Lower lobe of right lung (tissue), 2 donors: ENCODE results near the gene CADM1. TPM values are rescaled to one million over a fixed set of nuclear protein-coding genes. Genes with fewer than 3 reads are reported as not detected.

Experiments
- ATAC-seq, 2 donors: fragments of 200-7000 bp; cut with Tn5 transposase; one replicate each; pipeline ENCODE4 v1.9.1; 2020 to 2022; ENCODE audit warnings: mild to moderate bottlenecking in 2 of 2, moderate library complexity in 2 of 2
- DNase-seq: peaks from one replicate; pipeline ENCODE4 v3.0.0-alpha.2; 2020
- H3K27ac ChIP-seq: fragments of 200-600 bp; one replicate; pipeline ENCODE4 v1.8.0; 2022
- H3K27me3 ChIP-seq: fragments of 200-600 bp; one replicate; pipeline ENCODE4 v1.8.0; 2022; ENCODE audit warnings: low read depth
- H3K36me3 ChIP-seq: fragments of 200-600 bp; one replicate; pipeline ENCODE4 v1.8.0; 2022; ENCODE audit warnings: mild to moderate bottlenecking
- H3K4me1 ChIP-seq: fragments of 200-600 bp; one replicate; pipeline ENCODE4 v1.8.0; 2022
- H3K4me3 ChIP-seq: fragments of 200-600 bp; one replicate; pipeline ENCODE4 v1.8.0; 2022; ENCODE audit warnings: mild to moderate bottlenecking
- H3K9me3 ChIP-seq: fragments of 200-600 bp; one replicate; pipeline ENCODE4 v1.8.0; 2022
- CTCF ChIP-seq: fragments of 200-600 bp; IDR thresholded peaks from one replicate; pipeline ENCODE4 v1.8.0; 2022; ENCODE audit warnings: antibody characterized with exemption, mild to moderate bottlenecking
- intact Hi-C: fragments of 100-400 bp; cut with DNase I; formaldehyde crosslinking; loops from one replicate; pipeline ENCODE4 v1.11.0; 2022
- total RNA-seq: library from RNA; stranded (reverse); fragmentation: NEBNext Ultra II Directional; extraction: Animal tissue kit (Norgen Biotek cat#: 25700); gene quantifications from one replicate; pipeline ENCODE4 v1.2.1, GENCODE V29; 2021
- donor health status: DM: no; HTN: yes; CAD: no; lungs with severe emphysema.

The CADM1 gene
- total RNA-seq, 1 donor from 2014 or later: 149 TPM

GRCh38 chr11:115276191-115276590 is 228.0 kb downstream of the CADM1 start:
- Histone ChIP-seq H3K27me3 (no peaks in the 10 kb centered on the region), H3K27ac (no peak overlapping the region), H3K9me3 (no peaks in the 10 kb centered on the region), H3K36me3 (no peaks in the 10 kb centered on the region), H3K4me3 (no peak overlapping the region), H3K4me1 (no peaks in the 10 kb centered on the region)
- DNase-seq (no peak), ATAC-seq (no peak)
- TF ChIP-seq CTCF: no peak
- intact Hi-C loops: no loop called here

GRCh38 chr11:115275045-115275444 is 229.2 kb downstream of the CADM1 start:
- DNase-seq (no peak), ATAC-seq (no peak)
- Histone ChIP-seq H3K4me1 (no peaks in the 10 kb centered on the region), H3K27ac (no peak overlapping the region), H3K27me3 (no peaks in the 10 kb centered on the region), H3K4me3 (no peak overlapping the region), H3K36me3 (no peaks in the 10 kb centered on the region), H3K9me3 (no peaks in the 10 kb centered on the region)
- TF ChIP-seq CTCF: no peak
- intact Hi-C loops: no loop called here

- Histone ChIP-seq H3K4me3 (no peak overlapping the region), H3K27ac (no peak overlapping the region), H3K4me1 (no peaks in the 10 kb centered on the region), H3K27me3 (no peaks in the 10 kb centered on the region), H3K9me3 (no peaks in the 10 kb centered on the region), H3K36me3 (no peaks in the 10 kb centered on the region)
- DNase-seq: no peak
- intact Hi-C loops: no loop called here
- TF ChIP-seq CTCF: no peak
- ATAC-seq: no peak
Measured at GRCh38 chr11:115272925-115273324, 231.3 kb downstream of the CADM1 start.

- no peaks in the 10 kb centered on the region for H3K4me1 ChIP-seq
- intact Hi-C loops: no loop called here
- DNase-seq (no peak), ATAC-seq (no peak)
- no peak overlapping the region for H3K27ac ChIP-seq
- no peaks in the 10 kb centered on the region for H3K36me3 ChIP-seq
- no peaks in the 10 kb centered on the region for H3K9me3 ChIP-seq
- H3K4me3 ChIP-seq: no peak overlapping the region
- no peak for TF ChIP-seq CTCF
- H3K27me3 ChIP-seq: no peaks in the 10 kb centered on the region
Measured at GRCh38 chr11:115271643-115272042, 232.6 kb downstream of the CADM1 start.

- ATAC-seq: no peak
- Histone ChIP-seq H3K9me3 (no peaks in the 10 kb centered on the region), H3K27ac (no peak overlapping the region), H3K27me3 (no peaks in the 10 kb centered on the region), H3K4me3 (no peak overlapping the region), H3K4me1 (no peaks in the 10 kb centered on the region), H3K36me3 (no peaks in the 10 kb centered on the region)
- DNase-seq: no peak
- TF ChIP-seq CTCF: no peak
- intact Hi-C loops: no loop called here
Measured at GRCh38 chr11:115269191-115269950, 234.8 kb downstream of the CADM1 start.
